Suppressor macrophage treated with lipopolysaccharide for 4 hours (primary cell): ENCODE measurements around the gene AK3.

Experiments
- DNase-seq: peaks from one replicate; pipeline ENCODE4 v3.0.0-alpha.2; 2020

AK3 gene

DNA sequence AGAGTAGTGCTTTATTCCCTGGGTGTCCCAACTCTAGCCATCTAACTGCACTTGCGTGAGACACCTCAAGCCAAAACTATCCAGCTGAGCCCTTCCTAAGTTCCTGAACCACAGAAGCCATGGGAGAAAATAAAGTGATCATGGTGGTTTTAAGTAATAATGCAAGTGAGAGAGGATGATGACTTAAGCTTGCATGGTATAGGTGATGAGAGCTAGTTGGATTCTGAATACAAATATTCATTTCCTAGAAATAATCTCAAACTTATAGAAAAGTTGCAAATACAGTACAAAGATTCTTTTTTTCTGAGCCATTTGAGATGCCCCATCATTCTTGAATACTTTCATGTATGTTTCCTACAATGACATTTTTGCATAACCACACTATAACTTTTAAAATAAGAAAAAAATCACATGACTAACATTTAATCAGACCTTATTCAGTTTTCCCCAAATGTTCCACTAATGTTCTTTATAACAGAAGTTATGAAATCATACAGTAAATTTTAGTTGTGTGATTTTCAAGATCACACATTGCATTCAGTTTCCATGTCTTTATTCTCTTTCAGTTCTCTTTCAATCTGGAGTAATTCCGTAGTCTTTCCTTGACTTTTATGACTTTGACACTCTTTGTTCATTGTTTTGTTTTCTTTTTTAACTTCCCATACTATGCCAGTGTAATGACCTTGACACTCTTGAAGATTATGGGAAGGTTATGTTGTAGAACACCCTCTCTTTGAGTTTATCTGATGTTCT lies 5.5 kb upstream of the AK3 start:
- DNase-seq, result peak; percentile 52

DNA sequence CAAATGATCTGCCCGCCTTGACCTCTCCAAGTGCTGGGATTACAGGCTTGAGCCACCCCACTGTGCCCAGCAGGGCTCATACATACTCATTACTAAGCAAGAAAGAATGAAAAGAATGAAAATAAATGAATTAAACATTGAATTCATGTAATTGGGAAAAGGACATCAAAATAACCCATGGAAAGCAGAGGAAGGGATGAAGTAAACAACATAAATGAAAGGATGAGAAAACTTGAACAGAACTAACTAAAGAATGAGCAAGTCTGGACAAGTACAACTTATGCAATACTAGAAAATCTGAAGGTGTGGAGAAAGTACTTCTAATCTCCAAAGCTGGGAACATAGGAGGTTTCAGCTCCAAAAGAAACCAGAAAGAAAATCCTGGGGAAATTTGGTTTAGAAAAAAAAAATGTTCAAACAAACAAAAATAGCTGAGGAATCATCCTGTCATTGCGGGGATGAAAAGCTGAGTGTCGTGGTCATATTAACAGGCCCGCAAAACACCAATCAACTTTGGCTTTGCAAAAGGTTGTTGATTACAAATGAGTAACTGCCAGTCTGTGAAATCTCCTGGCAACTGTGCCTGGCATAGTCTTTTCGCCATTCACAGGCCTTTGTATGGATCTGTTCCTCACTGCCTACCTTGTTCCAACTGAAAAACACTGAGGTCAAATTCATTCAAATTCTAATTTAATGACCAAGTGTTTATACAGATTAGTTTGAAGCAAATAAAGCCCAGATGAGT lies 2.3 kb upstream of the AK3 start:
- DNase-seq, result no peak

DNA sequence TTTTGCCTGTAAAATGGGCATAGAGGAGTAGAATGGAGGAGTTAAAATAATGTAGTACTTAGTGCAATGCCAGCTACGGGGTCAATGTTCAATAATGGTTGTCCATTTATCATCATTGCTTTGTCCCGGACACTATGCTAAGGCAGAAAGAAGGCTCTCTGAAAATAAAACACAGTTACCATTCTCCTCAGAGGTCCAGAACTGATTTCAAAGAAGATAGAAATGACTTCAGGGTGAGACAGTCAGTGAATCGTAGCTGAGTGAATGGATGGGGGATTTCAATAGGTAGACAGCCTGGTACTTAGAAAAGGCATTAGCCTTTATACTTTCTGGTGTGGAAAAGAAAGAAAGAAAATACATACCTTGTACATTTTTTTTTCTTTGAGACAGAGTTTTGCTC lies 1.2 kb upstream of the AK3 start:
- no peak for DNase-seq

DNA sequence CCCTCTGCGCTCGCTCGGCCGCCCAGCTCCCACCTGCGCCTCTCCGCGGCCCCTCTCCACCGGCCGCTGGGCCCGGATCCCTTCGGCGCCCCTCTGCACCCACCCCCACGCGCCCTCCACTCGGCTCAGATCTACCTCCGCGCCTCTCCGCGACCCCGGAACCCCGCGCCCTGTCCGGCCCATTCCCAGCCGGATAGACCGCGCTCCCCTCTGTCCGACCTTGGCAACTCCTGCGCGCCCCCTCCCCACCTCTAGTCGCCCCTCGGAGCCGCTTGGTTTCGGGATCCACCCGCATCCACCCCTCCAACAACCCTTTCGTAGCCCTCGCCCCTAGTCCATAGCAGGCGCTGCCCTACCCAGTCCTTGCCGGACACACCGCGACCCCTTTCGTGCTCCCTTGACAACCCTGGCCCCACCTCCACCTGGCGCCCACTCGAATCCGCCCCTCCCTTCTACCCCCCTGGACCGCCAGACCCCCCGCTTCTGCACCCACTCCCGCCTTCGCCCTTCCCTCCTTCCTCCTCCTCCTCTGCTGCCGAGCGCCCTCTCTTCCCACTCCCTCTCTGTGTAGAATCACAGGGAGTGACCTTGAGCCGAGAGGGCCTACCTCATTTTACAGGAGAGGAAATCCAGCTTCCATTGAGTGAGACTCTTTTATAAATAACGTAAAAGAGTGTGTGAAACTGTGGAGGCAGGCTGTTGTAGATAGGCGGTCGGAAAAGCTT lies 525 bp upstream of the AK3 start:
- no peak for DNase-seq

DNA sequence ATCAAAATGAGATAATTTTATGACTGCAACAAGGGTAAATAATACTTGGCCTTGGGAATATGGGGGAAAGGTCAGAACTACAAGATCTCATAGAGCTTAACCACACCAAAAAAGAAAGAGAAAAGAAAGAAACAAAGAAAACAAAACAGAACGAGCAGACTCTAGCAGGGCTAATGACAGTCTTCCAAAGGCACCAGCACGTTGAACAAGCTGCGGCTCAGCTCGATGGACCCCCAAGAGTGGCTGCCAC lies 689 bp downstream of the AK3 start:
- DNase-seq, result no peak

DNA sequence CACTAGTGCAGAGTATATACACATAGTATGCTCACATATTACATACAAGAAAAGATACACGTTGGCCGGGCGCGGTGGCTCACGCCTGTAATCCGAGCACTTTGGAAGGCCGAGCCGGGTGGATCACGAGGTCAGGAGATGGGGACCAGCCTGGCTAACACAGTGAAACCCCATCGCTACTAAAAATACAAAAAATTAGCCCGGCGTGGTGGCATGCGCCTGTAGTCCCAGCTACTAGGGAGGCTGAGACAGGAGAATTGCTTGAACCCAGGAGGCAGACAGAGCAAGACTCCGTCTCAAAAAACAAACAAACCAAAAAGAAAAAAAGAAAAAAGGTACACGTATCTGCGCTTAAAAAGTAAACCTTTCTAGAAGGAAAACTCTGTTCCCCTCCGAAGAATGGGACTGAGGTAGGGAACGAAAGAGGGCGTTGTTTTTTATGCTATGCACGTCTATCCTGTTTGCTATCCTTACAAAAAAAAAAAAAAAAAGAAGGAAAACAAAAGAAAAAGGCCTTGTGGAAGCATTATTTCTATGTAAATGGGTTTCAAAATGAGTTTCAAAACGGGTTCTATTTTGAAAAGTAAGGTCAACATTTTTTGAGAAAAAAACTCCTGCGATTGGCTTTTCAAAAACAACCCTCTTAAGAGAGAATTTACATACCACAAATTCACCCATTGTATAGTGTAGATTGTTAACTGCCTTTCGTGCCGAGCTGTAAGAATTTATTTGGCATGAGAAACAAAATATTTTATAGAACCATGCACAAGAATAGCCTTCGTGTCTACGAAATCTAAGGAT lies 1.2 kb downstream of the AK3 start:
- no peak for DNase-seq

DNA sequence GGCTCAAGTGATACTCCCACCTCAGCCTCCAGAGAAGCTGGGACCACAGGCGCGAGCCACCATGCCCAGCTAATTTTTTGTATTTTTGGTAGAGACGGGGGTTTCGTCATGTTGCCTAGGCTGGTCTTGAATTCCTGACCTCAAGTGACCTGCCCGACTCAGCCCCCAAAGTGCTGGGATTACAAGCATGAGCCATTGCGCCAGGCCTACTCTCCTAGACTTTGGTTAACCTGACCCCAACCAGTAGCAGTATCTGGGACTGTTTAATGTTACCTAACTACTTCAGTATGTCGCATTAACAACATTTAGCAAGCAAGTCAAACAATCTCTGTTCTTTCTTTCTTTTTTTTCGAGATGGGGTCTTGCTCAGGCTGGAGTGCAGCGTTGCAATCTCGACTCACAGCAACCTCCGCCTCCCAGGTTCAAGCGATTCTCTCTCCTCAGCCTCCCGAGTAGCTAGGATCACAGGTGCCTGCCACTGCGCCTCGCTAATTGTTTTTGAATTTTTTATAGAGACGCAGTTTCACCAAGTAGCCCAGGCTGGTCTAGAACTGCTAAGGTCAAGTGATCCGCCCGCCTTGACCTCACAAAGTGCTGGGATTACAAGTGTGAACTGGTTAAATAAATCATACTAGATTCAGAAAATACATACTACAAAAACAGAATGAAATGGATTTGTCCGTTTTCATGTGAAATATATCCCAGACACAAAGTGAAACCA lies 2.0 kb downstream of the AK3 start:
- no peak for DNase-seq

DNA sequence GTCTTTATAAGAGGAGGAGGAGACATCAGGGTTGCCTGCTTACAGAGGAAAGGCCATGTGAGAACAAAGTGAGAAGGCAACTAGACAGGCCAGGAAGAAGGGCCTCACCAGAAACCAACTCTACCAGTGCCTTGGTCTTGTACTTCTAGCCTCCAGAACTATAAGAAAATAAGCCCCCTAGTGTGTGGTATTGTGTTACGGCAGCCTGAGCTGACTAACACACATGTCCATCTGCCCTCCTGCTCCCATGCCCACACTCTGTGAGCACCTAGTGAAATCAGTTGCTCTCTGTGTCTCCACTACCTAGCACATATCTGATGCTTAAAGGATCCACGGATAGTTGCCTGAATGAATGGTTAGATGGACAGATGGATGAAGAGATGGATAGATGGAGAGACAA lies 6.9 kb downstream of the AK3 start:
- DNase-seq, result no peak

DNA sequence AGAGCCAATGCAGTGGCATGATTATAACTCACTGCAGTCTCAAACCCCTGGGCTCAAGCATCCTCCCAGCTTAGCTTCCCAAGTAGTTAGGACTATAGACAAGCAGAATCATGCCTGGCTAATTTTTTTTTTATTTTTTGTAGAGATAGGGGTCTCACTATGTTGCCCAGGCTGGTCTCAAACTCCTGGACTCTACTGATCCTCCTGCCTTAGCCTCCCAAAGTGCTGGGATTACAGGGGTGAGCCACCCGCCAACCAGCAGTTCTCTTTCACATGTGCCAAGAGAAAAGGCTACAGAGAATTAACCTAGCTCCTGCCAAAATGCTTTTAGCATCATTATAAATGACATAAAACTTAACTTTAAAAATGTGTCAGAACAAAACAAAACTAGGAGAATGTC lies 8.1 kb downstream of the AK3 start:
- DNase-seq, result no peak

DNA sequence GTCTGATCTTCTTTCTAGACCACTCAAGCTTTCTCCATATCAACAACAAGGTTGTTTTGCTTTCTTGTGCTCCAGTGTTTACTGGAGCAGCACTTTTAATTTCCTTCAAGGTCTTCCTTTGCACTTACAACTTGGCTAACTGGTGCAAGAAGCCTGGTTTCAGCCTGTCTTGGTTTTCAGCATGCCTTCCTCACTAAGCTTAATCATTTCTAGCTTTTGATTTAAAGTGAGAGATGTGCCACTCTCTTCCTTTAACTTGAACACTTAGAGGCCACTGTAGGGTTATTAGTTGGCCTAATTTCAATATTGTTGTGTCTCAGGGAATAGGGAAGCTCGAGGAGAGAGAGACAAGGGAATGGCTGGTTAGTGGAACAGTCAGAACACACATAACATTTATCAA lies 13.4 kb downstream of the AK3 start:
- DNase-seq, result no peak

DNA sequence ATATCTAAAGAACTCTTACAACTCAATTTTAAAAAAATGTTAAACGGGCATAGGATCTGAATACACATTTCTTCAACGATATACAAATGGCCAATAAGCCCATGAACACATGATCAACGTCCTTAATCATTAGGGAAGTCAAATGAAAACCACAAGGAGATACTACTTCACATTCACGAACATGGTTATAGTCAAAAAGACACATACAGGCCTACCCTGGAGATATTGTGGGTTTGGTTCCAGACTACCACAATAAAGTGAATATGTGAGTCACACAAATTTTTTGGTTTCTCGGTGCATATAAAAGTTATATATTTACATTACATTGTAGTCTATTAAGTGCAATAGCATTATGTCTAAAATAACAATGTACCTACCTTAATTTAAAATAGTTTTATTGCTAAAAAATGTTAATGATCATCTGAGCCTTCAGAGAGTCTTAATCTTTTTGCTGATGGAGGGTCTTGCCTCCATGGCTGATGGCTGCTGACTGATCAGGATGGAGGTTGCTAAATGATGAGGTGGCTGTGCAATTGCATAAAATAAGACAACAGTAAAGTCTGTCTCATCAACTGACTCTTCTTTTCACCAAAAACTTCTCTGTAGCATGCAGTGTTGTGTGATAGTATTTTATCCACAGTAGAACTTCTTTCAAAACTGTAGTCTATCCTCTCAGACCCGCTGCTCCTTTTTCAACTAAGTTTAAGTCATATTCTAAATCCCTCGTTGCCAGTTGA lies 15.1 kb downstream of the AK3 start:
- no peak for DNase-seq

DNA sequence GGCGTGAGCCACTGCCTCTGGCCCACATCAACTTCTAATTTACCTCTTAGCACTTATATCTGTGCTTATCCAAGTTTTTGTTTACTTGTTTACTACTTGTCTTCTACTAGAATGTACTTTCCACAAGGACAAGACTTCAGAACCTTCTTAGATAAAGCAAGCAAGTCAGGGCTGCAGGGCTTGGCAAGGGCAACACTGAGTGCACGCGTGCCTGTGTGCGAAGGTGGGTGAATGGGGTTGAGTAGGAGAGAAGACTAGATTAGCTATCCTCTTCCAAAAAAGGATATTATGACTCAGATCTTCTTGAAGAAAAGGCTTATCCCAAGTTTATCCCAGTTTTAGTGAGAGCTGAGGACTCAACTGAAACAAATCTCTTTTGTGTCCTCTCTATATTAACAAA lies 19.3 kb downstream of the AK3 start:
- no peak for DNase-seq

DNA sequence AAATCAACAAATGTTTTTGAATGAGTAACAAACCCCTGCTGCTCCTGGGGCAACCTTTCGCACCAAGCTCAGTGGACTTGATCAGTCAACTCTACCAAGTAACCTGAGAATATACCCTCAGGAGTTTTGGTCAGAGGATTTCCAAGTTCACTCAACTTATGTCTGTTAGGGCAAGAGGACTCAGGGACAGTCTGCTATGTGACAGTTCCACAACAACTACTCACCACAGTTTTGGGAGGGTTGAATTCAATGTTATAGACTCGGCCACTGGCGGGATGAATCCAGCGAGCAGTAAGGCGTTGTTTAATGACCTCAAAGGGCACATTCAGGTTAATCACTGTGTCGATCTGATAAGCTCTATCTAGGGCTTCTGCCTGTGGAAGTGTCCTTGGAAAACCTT lies 22.1 kb downstream of the AK3 start:
- DNase-seq, result no peak

DNA sequence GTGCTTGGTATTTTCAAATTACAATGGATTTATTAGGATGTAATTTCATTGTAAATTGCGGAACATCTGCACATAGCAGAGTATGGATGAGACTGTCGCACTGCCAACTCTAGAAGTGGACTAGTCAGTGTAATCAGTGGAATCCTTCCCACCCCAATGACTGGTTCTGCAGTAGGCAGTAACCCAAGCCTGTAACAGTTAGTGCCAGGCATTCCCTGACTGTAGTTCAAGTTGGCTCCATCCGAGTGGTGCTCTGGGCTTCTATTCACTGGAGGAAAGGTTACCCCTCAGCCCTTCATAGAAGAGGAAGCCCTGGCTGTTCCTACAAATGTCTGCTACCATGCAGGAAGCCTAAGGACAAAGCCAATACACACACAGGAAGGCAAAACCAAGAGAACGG lies 23.2 kb downstream of the AK3 start:
- no peak for DNase-seq

DNA sequence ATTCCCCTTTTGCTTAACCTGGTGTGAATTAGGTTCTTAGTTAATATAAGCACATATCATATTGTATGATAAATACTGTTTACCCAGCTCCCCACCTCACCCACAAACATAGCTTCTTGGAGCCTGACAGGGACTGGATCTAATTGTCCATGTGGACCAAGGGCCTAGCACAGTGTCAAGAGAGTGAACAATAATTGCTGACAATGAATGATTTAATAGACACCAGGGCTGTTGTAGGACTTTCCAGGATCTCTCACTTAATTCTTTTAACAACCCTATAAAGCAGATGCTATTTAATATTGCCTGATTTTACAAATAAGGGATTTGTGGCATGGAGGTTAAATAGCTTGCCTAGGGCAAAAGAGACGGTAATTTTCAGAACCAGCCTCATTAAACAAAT lies 24.8 kb downstream of the AK3 start:
- no peak for DNase-seq

DNA sequence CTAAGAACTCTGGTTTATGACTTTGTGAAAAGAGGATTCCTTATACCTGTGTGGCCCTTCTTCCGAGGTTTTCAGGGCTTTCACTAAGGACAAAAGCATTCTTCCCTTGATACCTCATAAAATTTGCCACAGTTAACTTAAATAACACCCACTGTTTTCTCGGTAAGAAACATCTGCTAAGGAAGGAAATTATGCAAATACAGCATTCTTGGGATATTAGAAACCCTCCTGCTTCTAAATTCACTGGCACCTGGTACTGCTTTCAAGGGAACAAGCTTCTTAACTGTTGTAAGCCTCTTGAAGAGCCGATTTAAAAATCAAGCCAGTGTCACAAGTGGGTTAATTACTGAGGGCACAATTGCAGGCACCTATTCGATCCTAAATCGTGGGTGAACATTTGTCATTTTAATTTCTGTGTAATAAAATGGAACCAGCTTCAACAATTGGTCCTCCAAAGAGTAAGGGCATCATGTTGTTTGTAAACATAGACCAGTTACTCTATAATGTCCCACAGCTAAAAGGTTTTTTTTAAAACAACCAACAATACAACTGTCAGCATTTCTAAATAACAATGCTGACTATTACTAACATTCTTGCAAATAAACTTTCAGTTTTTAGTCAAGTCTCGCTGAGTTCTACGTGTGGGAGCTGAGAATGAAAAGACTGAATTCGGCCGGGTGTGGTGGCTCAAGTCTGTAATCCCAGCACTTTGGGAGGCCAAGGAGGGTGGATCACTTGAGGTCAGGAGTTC lies 26.6 kb downstream of the AK3 start:
- no peak for DNase-seq

DNA sequence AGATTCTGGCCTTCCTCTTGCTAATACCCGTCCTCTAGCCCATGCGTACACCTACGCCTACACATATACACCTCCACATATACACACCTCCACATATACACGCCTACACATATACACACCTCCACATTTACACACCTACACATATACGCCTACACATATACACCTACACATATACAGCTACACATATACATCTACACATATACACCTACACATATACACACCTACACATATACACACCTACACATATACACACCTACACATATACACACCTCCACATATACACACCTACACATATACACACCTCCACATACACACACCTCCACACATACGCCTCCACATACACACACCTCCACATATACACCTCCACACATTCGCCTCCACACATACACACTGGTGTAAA lies 27.2 kb downstream of the AK3 start:
- no peak for DNase-seq

DNA sequence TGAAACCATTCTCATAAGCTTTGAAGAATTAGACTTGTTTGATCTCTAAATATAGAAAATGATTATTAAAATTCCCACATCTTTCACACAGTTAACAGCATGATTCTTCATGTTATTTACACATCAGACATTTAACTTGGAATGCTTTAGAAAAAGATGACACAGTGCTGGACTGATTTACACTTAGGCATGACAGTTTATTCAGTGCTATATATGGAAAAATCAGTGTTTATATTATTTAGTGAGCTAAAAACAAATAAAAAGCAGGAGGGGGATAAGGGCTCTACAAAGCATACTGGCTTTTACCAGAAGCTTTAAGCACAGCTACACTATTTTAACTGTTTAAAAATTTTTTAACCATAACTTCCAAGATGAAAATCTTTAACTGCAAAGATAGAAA lies 31.6 kb downstream of the AK3 start:
- DNase-seq, result no peak

DNA sequence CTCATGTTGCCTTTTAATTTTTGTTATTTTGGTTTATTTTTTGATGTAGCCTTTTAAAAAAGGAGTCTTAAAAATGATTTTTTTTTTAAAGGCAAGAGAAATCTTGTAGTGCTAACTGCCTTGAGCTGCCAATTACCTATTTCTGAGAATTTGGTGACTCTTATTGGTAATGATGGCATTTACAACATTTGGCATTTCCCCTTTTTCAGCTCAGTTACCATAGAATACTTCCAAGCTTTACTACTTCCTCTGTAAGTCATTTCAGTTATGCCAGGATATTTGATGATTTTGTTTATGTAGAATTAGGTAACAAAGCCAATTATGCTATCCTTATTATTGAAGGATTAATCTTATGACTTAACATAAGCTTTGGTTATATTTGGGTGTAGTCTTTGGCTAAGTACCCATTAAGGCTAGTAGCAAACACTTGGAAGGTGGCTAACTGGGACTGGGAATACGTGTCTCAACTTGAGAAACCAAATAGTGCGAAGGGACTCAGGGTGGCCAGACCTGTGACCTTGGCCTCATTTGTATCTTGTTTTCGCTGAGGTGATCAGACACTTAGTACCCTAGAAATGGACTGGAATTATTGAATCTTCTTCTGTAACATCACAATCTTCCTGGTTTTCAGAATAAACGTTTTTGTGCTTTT lies 33.9 kb downstream of the AK3 start:
- peak; percentile 42 for DNase-seq

DNA sequence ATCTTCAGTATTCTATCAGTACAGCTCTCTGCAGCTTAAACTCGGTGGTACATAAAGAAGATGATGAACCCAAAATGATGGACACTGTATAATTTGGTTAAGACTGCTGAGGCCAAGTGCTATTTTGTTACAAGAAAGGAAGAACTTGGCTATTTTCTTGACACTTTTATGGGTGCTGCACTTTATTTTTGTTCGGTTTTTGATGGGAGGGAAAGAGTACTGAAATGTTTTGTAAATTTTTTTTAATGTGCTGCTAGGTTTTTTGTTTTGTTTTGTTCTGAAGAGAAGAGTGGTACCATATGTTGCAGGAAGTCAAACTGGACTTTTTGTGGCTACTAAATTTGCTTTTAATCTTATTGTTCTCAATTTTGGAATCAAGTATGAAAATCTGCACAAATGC lies 35.0 kb downstream of the AK3 start:
- no peak for DNase-seq

DNA sequence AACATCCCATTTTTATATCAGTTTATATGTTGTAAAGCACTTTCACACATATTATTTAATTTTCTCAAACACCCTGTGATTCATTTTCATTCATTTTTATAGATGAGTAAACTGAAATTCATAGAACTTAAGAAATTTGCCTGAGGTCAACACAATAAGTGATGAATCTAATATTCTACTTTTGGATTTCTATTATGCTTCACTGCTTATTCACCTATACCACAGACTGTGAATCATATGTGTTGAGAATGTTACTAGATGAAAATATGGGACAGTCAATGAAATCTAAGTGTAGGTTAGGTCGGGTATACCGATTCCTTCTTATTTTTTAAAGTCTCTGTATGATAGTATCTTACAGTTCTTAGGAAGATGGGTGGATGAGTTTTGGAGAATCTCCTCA lies 36.9 kb downstream of the AK3 start:
- DNase-seq, result no peak
